ENCODE data around the gene NLRP1. TPM values are rescaled to one million over a fixed set of nuclear protein-coding genes. Genes with fewer than 3 reads are reported as not detected.

NLRP1 gene
- total and polyA plus RNA-seq, 4 donors: 1.8 to 5.4 (median 3.0) TPM

- peak; percentile 73 for DNase-seq (ENCODE audit: low spot score)
- Histone ChIP-seq H3K27me3 (ENCODE audit: control insufficient read depth in 4 of 4, insufficient read depth in 4 of 4, low read length in 3 of 4) (peaks cover 0 to 4% (median 2%) of the 10 kb centered on the region in 4 donors), H3K4me1 (ENCODE audit: control insufficient read depth in 4 of 4, insufficient read depth in 4 of 4, low read length in 3 of 4) (peaks cover 0 to 10% (median 0%) of the 10 kb centered on the region in 4 donors), H3K27ac (ENCODE audit: low read depth in 1 of 2, low read length in 2 of 2) (no peak overlapping the region), H3K9ac (ENCODE audit: low read depth in 1 of 2, low read length in 2 of 2) (no peak overlapping the region), H3K36me3 (ENCODE audit: control insufficient read depth in 4 of 4, insufficient read depth in 3 of 4, low read depth in 1 of 4, low read length in 3 of 4) (no peaks in the 10 kb centered on the region), H3K4me3 (ENCODE audit: low read depth in 1 of 3, low read length in 3 of 3) (peak overlapping the region in 1 of 3 donors; percentile 48), H3K9me3 (ENCODE audit: control insufficient read depth in 4 of 4, low read length in 3 of 4) (peaks cover 0 to 2% (median 1%) of the 10 kb centered on the region in 4 donors)
- no peak for TF ChIP-seq RAD21 (IDR thresholded peaks at IDR 0.05)
- no peak for TF ChIP-seq YY1 (IDR thresholded peaks at IDR 0.05)
- 3% methylated on average over 67 of the region's 67 CpGs for WGBS
Measured at GRCh38 chr17:5500589-5501391, 83.5 kb downstream of the NLRP1 start.

GRCh38 chr17:5500247-5500588 is 84.1 kb downstream of the NLRP1 start:
- Histone ChIP-seq H3K27ac (ENCODE audit: low read depth in 1 of 2, low read length in 2 of 2) (no peak overlapping the region), H3K36me3 (ENCODE audit: control insufficient read depth in 4 of 4, insufficient read depth in 3 of 4, low read depth in 1 of 4, low read length in 3 of 4) (no peaks in the 10 kb centered on the region), H3K27me3 (ENCODE audit: control insufficient read depth in 4 of 4, insufficient read depth in 4 of 4, low read length in 3 of 4) (peaks cover 0 to 4% (median 2%) of the 10 kb centered on the region in 4 donors), H3K4me3 (ENCODE audit: low read depth in 1 of 3, low read length in 3 of 3) (peak overlapping the region in 1 of 3 donors; percentile 48), H3K9me3 (ENCODE audit: control insufficient read depth in 4 of 4, low read length in 3 of 4) (peaks cover 0 to 4% (median 3%) of the 10 kb centered on the region in 4 donors), H3K9ac (ENCODE audit: low read depth in 1 of 2, low read length in 2 of 2) (no peak overlapping the region), H3K4me1 (ENCODE audit: control insufficient read depth in 4 of 4, insufficient read depth in 4 of 4, low read length in 3 of 4) (peaks cover 0 to 10% (median 0%) of the 10 kb centered on the region in 4 donors)
- no peak for TF ChIP-seq TAF1 (conservative IDR thresholded peaks at IDR 0.05)
- no peak for TF ChIP-seq FOXA1 (IDR thresholded peaks at IDR 0.05)
- no peak for TF ChIP-seq YY1 (IDR thresholded peaks at IDR 0.05)
- TF ChIP-seq GABPA (IDR thresholded peaks at IDR 0.05 in 1 of 2, conservative IDR thresholded peaks at IDR 0.05 in 1 of 2): no peak
- TF ChIP-seq ZBTB33 (IDR thresholded peaks at IDR 0.05): no peak
- no peak for TF ChIP-seq RXRA (IDR thresholded peaks at IDR 0.05)
- no peak for TF ChIP-seq MAX (IDR thresholded peaks at IDR 0.05)
- TF ChIP-seq SP1 (IDR thresholded peaks at IDR 0.05): no peak
- no peak for TF ChIP-seq ATF3 (IDR thresholded peaks at IDR 0.05)
- TF ChIP-seq RAD21 (IDR thresholded peaks at IDR 0.05): no peak
- TF ChIP-seq REST (IDR thresholded peaks at IDR 0.05): no peak
- no peak for TF ChIP-seq JUND (IDR thresholded peaks at IDR 0.05)
- TF ChIP-seq EGR1 (IDR thresholded peaks at IDR 0.05; ENCODE audit: low read depth in 2 of 2): no peak
- no peak for TF ChIP-seq HNF4G (IDR thresholded peaks at IDR 0.05)
- no peak for TF ChIP-seq FOXA2 (IDR thresholded peaks at IDR 0.05)
- TF ChIP-seq HNF4A (conservative IDR thresholded peaks at IDR 0.05): no peak
- TF ChIP-seq CTCF (IDR thresholded peaks at IDR 0.05; ENCODE audit: low read depth, low read length, missing input control): no peak
- no peak for TF ChIP-seq NR2F2 (IDR thresholded peaks at IDR 0.05)
- no peak for DNase-seq (ENCODE audit: low spot score)
- WGBS: 6% methylated on average over 18 of the region's 18 CpGs

All from liver (tissue), 9 donors.